K562 (cell line): ENCODE measurements around the gene TIMM10. TPM values are rescaled to one million over a fixed set of nuclear protein-coding genes. Genes with fewer than 3 reads are reported as not detected.

Experiments
- BRF1 ChIP-seq: IDR thresholded peaks from 3 replicates; pipeline ENCODE4 v1.6.1; 2011; ENCODE audit warnings: borderline replicate concordance, mild to moderate bottlenecking; ENCODE audit not compliant: insufficient read length; ENCODE audit errors: extremely low read depth
- DNMT1 ChIP-seq: fragments of 450-650 bp; IDR thresholded peaks from 2 replicates; pipeline ENCODE4 v1.6.1; 2016; ENCODE audit warnings: antibody characterized with exemption, mild to moderate bottlenecking
- FOXJ2 ChIP-seq: fragments of 200-800 bp; sonication (Bioruptor generic); IDR thresholded peaks from 2 replicates; pipeline ENCODE4 v1.6.1; 2016; ENCODE audit warnings: missing genetic modification characterization, missing compliant biosample characterization
- FOXK2 ChIP-seq, 2 experiments: fragments of 450-650 bp; IDR thresholded peaks in 1 of 2; conservative IDR thresholded peaks in 1 of 2; 2 replicates each; pipeline ENCODE4 v1.6.1; 2016; ENCODE audit warnings: low read depth in 2 of 2, mild to moderate bottlenecking in 1 of 2
- JUND ChIP-seq, 2 experiments: IDR thresholded peaks; 2 replicates in 1 of 2; 3 replicates in 1 of 2; pipeline ENCODE4 v1.6.1; 2011; ENCODE audit warnings: borderline replicate concordance in 2 of 2, low read depth in 2 of 2, low read length in 2 of 2, improper control_type of control experiment in 1 of 2, missing biosample characterization in 1 of 2, missing genetic modification characterization in 1 of 2, missing genetic modification reagents in 1 of 2
- KAT7 ChIP-seq: sonication (generic); formaldehyde crosslinking; IDR thresholded peaks from 2 replicates; pipeline ENCODE4 v1.8.0; 2022; ENCODE audit warnings: missing genetic modification reagents, mild to moderate bottlenecking, borderline replicate concordance
- KLF6 ChIP-seq: fragments of 250-450 bp; sonication (Bioruptor Pico); IDR thresholded peaks from 2 replicates; pipeline ENCODE4 v1.4.0; 2020; ENCODE audit warnings: mild to moderate bottlenecking, moderate library complexity, borderline replicate concordance
- NCOA4 ChIP-seq: fragments of 450-650 bp; IDR thresholded peaks from 2 replicates; pipeline ENCODE4 v1.6.1; 2018; ENCODE audit warnings: mild to moderate bottlenecking; ENCODE audit not compliant: partially characterized antibody
- NUFIP1 ChIP-seq: fragments of 450-650 bp; IDR thresholded peaks from 2 replicates; pipeline ENCODE4 v1.6.1; 2018; ENCODE audit not compliant: partially characterized antibody
- PRMT5 ChIP-seq: sonication (generic); formaldehyde crosslinking; IDR thresholded peaks from 2 replicates; pipeline ENCODE4 v1.5.0; 2020; ENCODE audit warnings: missing genetic modification reagents
- RBM25 ChIP-seq: fragments of 200-400 bp; formaldehyde crosslinking; IDR thresholded peaks from 2 replicates; pipeline ENCODE4 v1.6.1; 2018; ENCODE audit warnings: low read length, low read depth, moderate library complexity; ENCODE audit not compliant: severe bottlenecking
- RFX1 ChIP-seq: fragments of 450-650 bp; IDR thresholded peaks from 2 replicates; pipeline ENCODE4 v1.6.1; 2016; ENCODE audit warnings: mild to moderate bottlenecking, moderate library complexity
- SMAD2 ChIP-seq: fragments of 150-350 bp; IDR thresholded peaks from 2 replicates; pipeline ENCODE4 v1.6.1; 2014; ENCODE audit warnings: low read depth, mild to moderate bottlenecking, low read length
- SREBF1 ChIP-seq: fragments of 150-350 bp; IDR thresholded peaks from 2 replicates; pipeline ENCODE4 v1.6.1; 2014; ENCODE audit warnings: antibody characterized with exemption, low read depth, low read length, borderline replicate concordance
- TAF1 ChIP-seq: IDR thresholded peaks from 2 replicates; pipeline ENCODE4 v1.6.1; 2011; ENCODE audit warnings: mild to moderate bottlenecking, low read length, moderate library complexity; ENCODE audit not compliant: insufficient read depth, control insufficient read depth, severe bottlenecking; ENCODE audit errors: extremely low read depth
- XRCC5 ChIP-seq: fragments of 200-400 bp; formaldehyde crosslinking; IDR thresholded peaks from 2 replicates; pipeline ENCODE4 v1.6.1; 2017; ENCODE audit warnings: low read depth, mild to moderate bottlenecking, low read length
- ZNF133 ChIP-seq: fragments of 250-450 bp; sonication (Bioruptor Pico); IDR thresholded peaks from 2 replicates; pipeline ENCODE4 v1.4.0; 2020; ENCODE audit warnings: mild to moderate bottlenecking
- ZNF445 ChIP-seq: fragments of 250-450 bp; sonication (Bioruptor Pico); IDR thresholded peaks from 2 replicates; pipeline ENCODE4 v1.4.0; 2020; ENCODE audit warnings: low read depth, mild to moderate bottlenecking, moderate library complexity
- polyA plus RNA-seq, 8 experiments: library from polyadenylated mRNA; depleted of rRNA in 4 of 8; stranded (reverse) in 5 of 8; unstranded in 3 of 8; fragments of >200 nt; fragmentation: Nextera tagmentation in 2 of 8; fragmentation: Illumina TruSeq in 1 of 8; extraction: Ambion mirVana in 2 of 8; extraction: Trizol in 1 of 8; gene quantifications; 2 replicates each; pipeline versions ENCODE4 v1.2.1 to v1.2.3, GENCODE V29; 2011 to 2014; ENCODE audit warnings: inconsistent platforms in 1 of 8, missing spikeins in 1 of 8
- total RNA-seq, 7 experiments: library from RNA; depleted of rRNA in 6 of 7; stranded (reverse); fragments of >200 nt in 6 of 7; fragmentation: Illumina TruSeq in 2 of 7; extraction: Trizol in 2 of 7; gene quantifications; 2 replicates each; pipeline versions ENCODE4 v1.2.1 to v1.2.3, GENCODE V29; 2011 to 2021; ENCODE audit warnings: low replicate concordance in 1 of 7
- TF ChIP-seq, protein P1 (sequence below): IDR thresholded peaks from 3 replicates; pipeline ENCODE4 v1.6.1; 2011; ENCODE audit warnings: borderline replicate concordance, mild to moderate bottlenecking; ENCODE audit not compliant: insufficient read length, insufficient read depth
- TF ChIP-seq, protein P2 (sequence below): fragments of 250-450 bp; sonication (Bioruptor Pico); IDR thresholded peaks from 2 replicates; pipeline ENCODE4 v1.9.0; 2021; ENCODE audit warnings: mild to moderate bottlenecking, inconsistent platforms
- TF ChIP-seq, protein P3 (sequence below): IDR thresholded peaks from 2 replicates; pipeline ENCODE4 v1.6.1; 2014; ENCODE audit warnings: antibody characterized with exemption
- TF ChIP-seq, protein P4 (sequence below): fragments of 450-650 bp; formaldehyde crosslinking; IDR thresholded peaks from 2 replicates; pipeline ENCODE4 v1.4.0; 2020; ENCODE audit warnings: mild to moderate bottlenecking, moderate library complexity

TIMM10 gene
- total and polyA plus RNA-seq, 9 of the 15 experiments (the other 6 are each of a cell fraction or from before 2014, with no cell fraction given): 109 to 553 (median 172) TPM

DNA sequence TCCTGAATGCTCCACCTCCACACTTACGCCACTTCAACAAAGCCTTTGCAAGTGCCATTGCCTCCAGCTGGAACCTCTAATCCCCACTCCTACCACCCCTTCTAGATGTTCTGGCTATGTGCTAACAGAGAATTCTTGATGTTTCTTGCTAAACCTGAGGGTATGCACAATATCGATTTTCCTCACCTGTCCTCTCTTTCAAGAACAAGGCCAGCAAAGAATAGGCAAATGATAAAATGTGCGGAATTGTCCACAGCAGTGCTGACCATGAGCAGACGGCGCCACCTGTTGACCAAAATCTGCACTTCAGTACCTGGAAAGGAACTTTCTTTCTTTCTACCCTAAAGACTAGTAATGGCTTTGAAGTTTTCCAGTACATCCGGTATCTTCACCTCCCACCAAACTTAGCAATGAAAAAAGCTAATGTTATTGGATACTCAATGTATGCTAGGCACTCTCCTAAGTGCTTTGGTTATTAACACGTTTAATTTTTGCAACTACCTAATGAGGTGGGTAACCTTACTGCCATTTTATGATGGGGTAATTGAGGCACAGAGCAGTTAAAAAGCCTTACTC lies 3.4 kb downstream of the TIMM10 start (continued):
- TF ChIP-seq ZNF445: no peak
- TF ChIP-seq, protein P1, sequence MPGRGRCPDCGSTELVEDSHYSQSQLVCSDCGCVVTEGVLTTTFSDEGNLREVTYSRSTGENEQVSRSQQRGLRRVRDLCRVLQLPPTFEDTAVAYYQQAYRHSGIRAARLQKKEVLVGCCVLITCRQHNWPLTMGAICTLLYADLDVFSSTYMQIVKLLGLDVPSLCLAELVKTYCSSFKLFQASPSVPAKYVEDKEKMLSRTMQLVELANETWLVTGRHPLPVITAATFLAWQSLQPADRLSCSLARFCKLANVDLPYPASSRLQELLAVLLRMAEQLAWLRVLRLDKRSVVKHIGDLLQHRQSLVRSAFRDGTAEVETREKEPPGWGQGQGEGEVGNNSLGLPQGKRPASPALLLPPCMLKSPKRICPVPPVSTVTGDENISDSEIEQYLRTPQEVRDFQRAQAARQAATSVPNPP: no peak
- TF ChIP-seq KAT7: peak; percentile 77; the same call in 1 of the 2 replicates
- TF ChIP-seq PRMT5: no peak
- TF ChIP-seq RBM25: no peak
- no peak for TF ChIP-seq JUND (IDR thresholded peaks at IDR 0.05; ENCODE audit: borderline replicate concordance, low read depth, low read length)
- TF ChIP-seq JUND (tag; IDR thresholded peaks at IDR 0.05; ENCODE audit: borderline replicate concordance, low read depth, low read length): no peak
- no peak for TF ChIP-seq FOXJ2 (tag)
- TF ChIP-seq, protein P2, sequence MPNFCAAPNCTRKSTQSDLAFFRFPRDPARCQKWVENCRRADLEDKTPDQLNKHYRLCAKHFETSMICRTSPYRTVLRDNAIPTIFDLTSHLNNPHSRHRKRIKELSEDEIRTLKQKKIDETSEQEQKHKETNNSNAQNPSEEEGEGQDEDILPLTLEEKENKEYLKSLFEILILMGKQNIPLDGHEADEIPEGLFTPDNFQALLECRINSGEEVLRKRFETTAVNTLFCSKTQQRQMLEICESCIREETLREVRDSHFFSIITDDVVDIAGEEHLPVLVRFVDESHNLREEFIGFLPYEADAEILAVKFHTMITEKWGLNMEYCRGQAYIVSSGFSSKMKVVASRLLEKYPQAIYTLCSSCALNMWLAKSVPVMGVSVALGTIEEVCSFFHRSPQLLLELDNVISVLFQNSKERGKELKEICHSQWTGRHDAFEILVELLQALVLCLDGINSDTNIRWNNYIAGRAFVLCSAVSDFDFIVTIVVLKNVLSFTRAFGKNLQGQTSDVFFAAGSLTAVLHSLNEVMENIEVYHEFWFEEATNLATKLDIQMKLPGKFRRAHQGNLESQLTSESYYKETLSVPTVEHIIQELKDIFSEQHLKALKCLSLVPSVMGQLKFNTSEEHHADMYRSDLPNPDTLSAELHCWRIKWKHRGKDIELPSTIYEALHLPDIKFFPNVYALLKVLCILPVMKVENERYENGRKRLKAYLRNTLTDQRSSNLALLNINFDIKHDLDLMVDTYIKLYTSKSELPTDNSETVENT (CRISPR knock-in tag): no peak
- TF ChIP-seq RFX1: no peak
- 0 out of 2 replicates have a peak, but pooled peaks have one; percentile 53 for TF ChIP-seq KLF6
- TF ChIP-seq, protein P3, sequence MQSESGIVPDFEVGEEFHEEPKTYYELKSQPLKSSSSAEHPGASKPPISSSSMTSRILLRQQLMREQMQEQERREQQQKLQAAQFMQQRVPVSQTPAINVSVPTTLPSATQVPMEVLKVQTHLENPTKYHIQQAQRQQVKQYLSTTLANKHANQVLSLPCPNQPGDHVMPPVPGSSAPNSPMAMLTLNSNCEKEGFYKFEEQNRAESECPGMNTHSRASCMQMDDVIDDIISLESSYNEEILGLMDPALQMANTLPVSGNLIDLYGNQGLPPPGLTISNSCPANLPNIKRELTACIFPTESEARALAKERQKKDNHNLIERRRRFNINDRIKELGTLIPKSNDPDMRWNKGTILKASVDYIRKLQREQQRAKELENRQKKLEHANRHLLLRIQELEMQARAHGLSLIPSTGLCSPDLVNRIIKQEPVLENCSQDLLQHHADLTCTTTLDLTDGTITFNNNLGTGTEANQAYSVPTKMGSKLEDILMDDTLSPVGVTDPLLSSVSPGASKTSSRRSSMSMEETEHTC: no peak
- no peak for TF ChIP-seq FOXK2 (conservative IDR thresholded peaks at IDR 0.05 in 1 of 2, IDR thresholded peaks at IDR 0.05 in 1 of 2; ENCODE audit: low read depth in 2 of 2)
- TF ChIP-seq SREBF1: no peak
- TF ChIP-seq NUFIP1: no peak
- no peak for TF ChIP-seq ZNF133 (CRISPR knock-in tag)
- no peak for TF ChIP-seq SMAD2
- TF ChIP-seq TAF1: no peak
- TF ChIP-seq, protein P4, sequence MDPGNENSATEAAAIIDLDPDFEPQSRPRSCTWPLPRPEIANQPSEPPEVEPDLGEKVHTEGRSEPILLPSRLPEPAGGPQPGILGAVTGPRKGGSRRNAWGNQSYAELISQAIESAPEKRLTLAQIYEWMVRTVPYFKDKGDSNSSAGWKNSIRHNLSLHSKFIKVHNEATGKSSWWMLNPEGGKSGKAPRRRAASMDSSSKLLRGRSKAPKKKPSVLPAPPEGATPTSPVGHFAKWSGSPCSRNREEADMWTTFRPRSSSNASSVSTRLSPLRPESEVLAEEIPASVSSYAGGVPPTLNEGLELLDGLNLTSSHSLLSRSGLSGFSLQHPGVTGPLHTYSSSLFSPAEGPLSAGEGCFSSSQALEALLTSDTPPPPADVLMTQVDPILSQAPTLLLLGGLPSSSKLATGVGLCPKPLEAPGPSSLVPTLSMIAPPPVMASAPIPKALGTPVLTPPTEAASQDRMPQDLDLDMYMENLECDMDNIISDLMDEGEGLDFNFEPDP (CRISPR knock-in tag): no peak
- no peak for TF ChIP-seq BRF1
- TF ChIP-seq XRCC5: no peak
- TF ChIP-seq DNMT1: no peak
- no peak for TF ChIP-seq NCOA4
